DMS153 (cell line): ENCODE data around the gene GTPBP1.
A peak's percentile ranks its signal among the peaks of the same experiment; 100 is the strongest.

ENCODE experiments used
- DNase-seq: peaks from one replicate; lab custom pipeline; 2025; lab: John Stamatoyannopoulos, UW

GTPBP1 gene

DNA sequence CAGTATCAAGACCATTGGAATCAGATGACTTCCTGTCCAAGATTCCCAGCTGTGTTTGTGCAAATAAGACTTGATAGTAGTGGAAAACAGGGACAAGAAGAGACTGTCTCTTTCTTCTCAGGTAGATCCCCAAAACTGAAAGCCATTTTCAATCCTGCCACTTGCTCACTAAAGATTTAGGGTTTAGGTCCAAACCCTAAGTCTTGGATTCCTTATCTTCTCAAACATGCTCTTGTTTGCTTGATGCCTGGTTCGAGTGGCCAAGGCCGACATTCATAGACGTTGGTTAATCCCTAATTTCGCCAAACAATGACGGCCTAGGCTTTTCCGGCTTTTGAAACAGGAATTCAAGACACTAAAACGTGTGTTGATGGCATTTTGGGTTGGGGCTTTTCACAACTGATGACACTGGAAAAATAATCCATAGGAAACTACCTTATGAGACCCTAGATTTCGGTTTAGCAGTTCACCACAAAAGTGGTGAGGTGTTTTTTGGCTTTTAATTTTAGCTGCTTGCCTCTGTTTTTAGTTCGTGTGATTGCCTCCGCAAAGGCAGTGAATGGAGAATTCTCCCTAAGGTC is 1.0 kb upstream of the GTPBP1 start:
- no peak for DNase-seq

DNA sequence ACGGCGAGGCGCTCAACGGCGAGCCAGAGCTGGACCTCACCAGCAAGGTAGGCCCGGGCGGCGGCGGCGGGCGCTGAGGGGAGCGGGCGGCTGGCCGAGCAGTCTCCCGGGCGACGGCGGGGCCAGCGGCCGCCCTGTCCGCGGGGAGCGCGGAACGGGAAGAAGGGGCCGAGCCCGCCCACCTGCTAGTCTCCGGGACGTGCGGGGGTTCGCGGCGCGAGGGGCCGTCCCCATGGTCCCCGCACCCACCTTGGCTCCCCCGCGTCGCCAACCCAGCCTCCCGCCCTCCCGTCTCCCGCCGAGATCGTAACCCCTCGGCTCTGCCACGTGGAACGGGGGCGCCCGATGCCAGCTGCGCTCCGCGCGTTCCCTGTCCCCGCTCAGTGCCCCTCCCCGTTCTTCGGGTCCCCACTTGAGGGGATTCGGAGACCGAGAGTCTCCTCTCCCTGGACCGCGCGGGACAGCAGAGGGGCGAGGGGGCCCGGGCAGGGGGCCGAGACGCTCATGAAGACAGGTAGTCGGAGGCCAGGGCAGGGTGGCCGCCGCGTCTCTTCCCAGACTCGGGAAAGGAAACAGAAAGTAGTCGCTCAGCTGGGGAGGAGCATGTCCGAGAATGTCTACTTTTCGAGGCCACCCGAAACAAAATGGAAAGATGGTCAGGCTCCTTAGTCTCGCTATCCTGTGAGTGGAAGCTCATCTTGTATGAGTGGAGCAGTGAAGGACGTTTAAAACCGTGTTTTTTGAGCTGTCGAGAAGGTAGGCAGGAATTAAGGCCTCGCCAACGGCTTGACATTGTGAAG is 557 bp downstream of the GTPBP1 start:
- DNase-seq = no peak

DNA sequence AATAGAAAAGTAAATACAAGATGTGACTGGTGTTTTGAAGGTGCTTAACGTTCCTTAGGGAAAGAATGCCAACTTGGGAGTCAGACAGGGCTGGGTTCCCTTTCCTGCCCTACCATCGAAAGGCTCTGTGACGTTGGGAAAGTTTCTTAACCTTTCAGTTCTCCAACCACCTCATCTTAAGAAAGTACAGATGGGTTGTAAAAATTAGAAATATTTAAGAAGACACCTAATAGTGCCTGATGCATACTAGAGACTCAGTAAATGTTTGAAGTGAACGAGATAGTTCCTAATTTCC is 1.1 kb downstream of the GTPBP1 start:
- DNase-seq = no peak

DNA sequence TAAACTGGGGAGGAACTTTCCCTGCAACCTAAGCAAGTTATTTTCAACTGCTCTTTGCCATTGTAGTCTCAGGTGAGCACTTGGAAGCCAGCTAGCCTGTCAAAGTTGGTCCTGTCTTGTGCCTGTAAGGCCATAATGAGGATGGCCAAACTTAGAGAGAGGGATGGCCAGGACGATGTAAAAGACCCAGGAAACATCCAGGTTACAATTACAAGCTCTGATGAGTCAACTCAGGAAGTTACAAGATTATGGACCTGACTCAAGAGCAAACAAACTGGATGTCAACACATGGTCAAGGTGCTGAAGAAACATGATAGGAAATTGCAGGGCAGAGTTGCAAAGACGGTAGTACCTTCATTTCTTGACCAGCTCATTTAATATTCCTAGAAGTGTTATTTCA is 1.6 kb downstream of the GTPBP1 start:
- DNase-seq = no peak

DNA sequence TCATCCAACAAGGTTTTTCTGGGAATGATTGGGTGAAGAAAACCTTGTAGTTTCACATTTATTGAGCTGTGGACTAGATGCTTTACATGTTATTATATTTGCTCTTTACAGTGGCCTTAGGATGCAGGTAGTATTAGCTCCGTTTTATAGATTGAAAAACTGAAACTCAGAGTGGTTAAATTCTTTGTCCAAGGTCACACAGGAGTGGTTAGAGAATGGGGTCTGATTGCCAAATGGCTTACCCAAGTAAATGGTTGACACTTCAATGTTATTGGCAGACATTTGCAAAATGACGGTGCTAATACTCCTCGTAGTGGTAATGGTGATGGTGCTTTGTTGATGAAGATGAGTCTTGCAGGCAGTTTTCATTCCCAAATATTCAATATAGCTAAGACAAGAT is 2.2 kb downstream of the GTPBP1 start:
- no peak for DNase-seq

DNA sequence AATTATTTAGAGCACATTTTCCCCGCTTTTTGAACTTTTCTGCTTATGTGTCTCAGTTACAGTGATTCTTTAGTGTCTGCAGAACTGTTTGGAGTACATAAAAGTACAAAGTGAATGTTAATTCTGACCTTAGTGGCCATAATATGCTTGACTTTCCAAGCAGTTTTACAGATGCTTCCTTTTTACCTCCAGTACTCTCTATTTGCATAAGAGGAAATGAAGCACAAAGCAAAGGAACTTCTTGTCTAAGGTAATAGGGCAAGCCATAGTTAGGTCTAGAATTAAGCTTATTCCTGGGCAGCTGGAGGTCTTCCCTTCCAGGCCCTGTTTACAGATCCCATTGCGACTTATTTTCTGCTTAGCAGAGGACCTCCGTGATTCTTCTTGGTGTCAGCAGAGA is 3.6 kb downstream of the GTPBP1 start:
- no peak for DNase-seq

DNA sequence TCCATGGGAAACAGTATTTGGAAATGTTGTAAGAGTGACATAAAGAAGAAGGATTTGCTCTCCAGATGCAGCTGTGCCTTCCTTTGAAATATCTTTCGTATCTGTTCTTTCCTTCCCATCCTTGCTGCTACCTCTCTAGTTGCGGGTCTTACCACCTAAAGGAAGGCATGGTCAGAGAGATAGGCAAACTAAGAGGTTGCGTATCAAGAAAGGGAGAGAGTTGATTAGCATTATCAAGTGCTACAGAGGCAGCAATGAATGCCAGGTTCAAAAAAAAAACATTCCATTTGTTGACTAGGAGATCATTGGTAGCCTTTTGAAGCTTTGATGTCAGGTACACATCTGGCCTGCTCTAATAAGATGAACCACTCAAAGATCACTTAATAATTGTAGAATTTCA is 4.6 kb downstream of the GTPBP1 start:
- no peak for DNase-seq

DNA sequence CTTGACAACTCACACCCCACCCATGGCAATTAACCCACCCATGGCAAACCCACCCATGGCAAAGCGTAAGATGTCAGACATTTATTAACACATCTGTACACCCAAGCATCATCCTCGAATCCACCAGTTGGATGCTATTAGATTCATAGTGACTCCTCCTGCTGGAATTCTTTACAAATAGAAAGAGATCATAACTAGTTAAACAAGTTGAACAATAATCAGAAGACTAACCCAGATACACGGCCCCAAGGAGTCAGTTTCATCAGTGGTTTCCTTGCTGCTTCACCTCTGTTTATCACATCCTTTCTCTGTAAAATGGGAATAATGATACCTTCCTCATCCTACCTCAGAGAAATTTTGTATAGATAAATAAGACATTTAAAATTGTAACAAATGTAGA is 5.1 kb downstream of the GTPBP1 start:
- no peak for DNase-seq

DNA sequence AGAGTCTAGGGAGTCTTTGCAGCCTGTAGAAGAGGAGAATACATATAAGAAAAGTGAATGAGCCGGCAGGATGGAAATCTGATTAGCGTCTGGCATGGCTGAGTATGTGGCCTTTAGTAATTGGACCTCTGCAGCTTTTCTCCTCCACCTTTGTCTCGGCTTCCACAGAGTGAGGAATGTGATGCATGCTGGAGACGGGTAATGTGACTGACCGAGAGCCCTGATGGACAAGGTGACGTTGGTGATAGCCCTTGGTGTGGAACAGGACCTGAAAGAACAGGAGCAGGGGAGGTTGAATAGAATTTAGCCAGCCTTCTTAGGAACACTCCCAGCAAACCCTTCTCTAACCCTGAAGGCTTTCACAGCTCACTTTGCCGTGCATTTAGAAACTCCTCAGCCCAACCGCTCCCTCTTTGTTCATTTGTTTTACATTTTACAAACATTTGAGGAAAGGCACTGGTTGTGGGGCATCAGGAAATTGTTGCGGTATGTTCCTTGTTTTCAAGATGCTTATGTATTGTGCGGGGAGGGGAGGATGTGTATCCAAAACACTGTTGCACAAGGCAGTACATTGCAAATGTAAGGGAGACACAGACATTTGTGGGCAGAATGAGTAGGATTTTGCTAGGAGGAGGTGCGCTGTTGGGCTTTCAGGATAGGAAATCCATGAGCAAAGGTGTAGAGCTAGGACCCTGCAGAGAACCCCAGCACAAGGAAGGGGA is 6.9 kb downstream of the GTPBP1 start:
- no peak for DNase-seq

DNA sequence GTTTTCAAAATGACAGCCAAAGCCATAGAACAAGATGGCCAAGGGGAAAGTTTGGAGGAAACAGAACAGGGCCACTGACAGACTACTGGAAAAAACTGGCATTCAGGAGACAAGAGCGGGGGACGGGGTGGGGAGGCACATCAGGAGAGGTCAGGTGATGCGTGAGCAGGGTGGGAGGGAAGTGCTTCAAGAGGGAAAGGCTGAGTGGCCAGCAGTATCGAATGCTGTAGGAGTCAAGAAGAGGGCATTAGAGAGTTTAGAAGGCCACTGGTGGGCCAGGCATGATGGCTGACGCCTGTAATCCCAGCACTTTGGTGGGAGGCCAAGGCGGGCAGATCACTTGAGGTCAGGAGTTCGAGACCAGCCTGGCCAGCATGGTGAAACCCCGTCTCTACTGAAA is 8.2 kb downstream of the GTPBP1 start:
- DNase-seq = no peak

DNA sequence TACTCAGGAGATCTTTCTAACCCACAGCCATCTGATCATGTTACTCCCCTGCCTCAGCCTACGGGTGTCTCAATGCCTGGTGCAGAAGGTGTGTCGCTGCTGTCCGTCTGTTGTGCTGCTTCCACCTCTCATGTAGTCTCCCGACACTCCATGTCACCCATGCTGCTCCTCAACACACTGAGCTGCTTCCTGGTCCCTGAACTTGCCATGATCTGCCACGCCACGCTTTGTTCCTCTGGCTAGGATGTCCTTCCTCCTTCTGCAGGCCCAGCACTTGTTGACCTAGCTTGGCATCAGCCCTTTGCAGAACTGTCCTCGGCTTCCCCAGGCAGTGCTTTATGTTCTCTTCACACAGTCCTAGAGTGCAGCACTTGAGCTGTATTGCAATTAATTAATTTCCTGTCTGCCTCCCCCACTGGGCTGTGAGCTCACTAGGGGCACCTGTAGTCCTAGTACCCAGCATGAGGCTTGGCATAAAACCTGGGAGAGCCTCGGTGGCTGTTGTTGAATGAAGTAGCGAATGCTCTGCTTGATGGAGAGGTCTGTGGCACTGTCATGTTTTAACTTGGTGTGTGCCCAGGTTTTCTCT is 9.5 kb downstream of the GTPBP1 start:
- DNase-seq = peak; percentile 77

DNA sequence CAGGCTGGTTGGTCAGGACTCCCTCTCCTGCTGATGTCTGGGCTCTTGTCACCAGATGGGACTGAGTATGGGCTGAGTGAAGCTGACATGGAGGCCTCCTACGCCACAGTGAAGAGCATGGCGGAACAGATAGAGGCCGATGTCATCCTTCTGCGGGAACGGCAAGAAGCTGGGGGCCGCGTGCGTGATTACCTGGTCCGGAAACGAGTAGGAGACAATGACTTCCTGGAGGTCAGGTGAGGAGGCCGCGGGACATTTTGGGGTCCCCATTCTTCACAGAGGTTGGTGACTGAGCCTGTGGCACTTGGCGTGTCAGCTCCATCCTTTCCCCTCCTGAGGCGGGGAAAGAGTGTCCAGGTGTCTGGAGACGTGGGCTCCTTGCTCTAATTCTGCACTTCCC is 10.1 kb downstream of the GTPBP1 start:
- DNase-seq = no peak

DNA sequence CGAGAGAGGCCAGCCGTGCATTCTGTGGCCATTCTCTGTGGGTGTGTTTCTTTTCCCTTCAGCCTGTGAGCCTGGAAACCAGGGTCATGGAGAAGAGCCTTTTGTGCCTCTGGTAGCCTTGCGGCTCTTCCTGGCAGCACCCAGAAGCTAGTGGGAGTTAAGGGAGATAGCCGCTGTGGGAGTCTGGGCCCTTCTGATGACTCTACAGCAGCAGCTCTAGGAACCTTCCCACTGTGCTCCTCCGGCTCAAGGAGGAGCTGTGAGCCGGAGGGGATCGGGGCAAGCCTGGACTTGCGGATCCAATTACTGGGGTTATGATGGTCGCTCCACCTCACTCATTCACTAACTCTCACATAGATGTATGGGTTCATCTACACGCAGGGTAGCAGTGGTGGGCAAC is 10.5 kb downstream of the GTPBP1 start:
- no peak for DNase-seq

DNA sequence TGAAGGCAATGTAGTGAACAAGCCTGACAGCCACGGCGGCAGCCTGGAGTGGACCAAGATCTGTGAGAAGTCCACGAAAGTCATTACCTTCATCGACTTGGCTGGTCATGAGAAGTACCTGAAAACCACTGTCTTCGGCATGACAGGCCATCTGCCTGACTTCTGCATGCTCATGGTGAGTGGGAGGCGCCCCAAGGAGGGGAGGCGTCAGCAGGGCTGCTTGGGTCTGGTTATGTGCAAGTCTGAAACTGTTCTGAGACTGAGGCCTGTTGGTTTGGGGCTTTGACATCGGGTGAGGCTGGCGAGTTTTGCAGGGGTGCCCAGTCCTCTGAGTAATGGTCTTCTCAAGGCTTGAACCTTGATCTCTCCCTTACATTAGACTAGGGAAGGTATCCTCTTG is 11.1 kb downstream of the GTPBP1 start:
- DNase-seq = no peak

DNA sequence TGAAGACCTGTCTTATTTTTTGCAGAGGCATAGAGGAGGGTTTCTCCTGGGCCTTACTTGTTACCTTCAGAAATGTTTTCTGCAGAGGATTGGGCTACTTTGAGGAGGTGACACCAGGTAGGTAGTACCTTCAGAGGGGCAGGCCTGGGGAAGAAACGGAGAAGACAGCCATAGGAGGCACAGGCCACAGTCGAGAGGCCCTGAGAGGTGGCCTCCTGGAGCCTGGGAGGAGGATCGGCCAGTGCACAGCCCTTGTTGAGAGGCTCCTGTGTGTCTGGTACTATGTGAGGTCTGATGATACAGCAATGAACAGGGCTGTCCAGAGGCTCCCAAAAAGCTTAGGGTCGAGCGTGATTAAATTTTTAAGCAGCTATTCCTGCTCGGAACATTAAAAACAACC is 11.5 kb downstream of the GTPBP1 start:
- no peak for DNase-seq

DNA sequence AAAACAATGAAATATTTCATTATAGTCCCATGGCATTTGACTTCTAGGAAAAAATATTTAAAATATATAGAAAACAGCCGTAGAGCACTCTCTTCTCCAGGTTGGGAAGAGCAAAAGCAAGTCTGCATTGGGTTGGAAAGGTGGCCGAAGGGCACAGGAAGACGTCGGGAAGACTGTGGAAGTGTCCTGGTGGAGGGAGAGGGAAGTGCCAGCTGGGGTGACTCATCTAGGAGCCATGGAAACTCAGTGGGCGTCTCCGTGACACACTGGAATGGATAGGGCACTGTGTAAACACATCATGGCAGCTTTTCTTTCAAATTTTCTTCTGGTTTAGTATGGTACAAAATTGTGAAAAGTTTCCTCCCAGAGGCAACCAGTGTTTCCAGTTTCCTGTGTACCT is 12.7 kb downstream of the GTPBP1 start:
- DNase-seq = no peak

DNA sequence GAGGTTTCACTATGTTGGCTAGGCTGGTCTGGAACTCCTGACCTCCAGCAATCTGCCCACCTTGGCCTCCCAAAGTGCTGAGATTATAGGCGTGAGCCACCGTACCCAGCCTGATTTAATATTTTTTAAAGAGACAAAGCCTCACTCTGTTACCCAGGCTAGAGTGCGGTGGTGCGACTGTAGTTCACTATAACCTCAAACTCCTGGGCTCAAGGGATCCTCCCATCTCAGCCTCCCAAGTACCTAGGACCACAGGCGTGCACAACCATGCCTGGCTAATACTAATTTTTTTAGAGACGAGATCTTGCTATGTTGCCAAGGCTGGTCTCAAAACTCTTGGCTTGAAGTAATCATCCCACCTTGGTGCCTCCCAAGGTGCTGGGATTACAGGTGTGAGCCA is 13.5 kb downstream of the GTPBP1 start:
- no peak for DNase-seq

DNA sequence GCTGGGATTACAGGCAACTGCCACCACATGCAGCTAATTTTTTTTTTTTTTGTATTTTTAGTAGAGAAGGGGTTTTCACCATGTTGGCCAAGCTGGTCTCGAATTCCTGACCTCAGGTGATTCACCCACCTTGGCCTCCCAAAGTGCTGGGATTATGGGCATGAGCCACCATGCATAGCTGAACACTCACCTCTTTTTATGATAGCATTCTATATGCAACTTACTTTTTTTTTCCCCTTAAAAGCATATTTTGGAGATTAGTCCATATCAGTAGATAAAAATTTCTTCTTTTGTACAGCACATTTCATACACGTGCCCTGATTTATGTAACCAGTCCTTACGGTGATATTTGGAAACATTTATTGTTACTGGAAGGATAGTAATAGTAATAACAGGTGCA is 14.6 kb downstream of the GTPBP1 start:
- no peak for DNase-seq

DNA sequence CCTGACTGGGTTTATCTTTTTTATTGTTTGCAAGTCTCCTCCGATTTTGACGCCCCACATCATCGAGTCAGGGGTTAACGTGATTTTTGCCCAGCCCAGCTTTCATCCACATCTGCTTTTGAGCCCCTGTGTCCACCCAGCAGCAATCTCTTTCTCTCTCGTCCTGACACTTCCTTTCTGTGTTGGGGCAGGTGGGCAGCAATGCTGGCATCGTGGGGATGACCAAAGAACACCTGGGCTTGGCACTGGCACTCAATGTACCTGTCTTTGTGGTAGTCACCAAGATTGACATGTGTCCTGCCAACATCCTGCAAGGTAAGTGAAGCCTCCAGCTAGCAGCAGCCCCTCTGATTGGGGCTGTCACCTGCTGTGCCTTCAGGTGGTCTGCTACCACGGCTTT is 15.8 kb downstream of the GTPBP1 start:
- DNase-seq = no peak

DNA sequence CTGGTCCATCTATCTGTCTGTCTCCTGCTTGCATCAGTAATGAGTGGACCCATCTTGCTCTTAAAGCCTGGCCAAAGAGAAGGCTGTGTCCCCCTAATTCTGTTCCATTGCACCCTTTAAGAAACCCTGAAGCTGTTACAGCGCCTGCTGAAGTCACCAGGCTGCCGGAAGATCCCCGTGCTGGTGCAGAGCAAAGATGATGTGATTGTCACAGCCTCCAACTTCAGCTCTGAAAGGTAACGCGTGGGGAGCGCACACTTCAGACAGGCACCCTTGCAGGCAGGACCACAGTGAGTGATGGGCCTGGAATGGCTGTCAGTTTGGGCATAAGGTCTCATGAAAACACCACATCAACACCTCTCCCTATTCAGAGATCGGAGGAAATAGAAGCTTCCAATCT is 18.4 kb downstream of the GTPBP1 start:
- no peak for DNase-seq

DNA sequence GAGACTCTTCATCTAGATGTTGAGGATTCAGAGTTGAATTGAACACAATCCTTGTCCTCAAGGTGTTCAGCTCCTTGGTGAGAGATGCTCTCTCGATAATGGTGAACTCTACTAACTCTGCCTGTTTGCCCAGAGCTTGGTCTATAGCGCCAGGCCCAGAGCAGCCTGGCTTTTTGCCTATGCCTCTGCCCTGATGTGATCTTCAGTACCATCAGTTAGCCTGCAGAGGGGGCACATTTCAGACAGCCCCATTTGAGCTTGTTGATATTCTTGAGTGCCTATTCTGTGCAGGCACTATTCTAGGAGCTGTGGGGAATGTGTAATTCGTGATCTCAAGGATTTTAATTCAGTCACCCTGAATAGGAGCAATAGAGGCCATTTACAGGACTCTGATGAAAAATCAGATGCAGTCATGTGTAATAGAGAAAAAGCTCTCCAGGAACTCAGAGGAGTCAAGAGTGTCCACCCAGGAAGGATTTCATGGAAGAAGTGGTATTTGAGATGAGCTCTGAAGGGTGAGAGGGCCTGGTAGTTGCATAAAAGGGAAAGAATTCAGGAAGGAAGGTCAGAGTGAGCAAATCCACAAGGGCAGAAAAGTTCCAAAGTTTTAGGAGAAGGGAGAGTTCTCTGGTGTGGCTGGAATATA is 19.3 kb downstream of the GTPBP1 start:
- no peak for DNase-seq

DNA sequence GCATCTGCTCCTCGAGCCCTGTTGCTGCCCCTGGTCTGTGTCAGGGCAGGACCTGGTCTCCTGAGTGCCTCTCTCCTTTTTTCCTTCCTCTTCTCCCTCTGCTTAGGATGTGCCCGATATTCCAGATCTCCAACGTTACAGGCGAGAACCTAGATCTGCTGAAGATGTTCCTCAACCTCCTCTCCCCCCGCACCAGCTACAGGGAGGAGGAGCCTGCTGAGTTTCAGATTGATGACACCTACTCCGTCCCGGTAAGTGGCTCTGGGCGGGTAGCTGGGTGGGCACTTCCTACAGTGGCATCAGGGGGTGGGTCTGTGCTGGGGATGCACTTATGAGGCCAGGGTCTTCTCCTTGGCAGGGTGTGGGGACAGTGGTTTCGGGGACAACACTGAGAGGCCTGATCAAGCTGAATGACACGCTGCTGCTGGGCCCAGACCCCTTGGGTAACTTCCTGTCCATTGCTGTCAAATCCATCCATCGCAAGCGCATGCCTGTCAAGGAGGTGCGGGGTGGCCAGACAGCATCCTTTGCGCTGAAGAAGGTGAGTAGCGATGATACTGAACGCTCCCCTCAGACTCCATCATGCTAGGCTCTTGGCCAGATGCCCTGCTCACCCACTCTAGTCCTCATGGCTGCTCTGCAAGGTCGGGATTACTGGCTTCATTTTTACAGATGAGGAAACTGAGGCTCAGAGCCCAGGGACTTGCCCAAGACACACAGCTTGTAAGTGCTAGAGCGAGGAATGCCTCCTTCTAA is 20.3 kb downstream of the GTPBP1 start:
- DNase-seq = no peak
